Loucy (cell line): Measurements from ENCODE around the gene ZIC4.

Source experiments
- EZH2phosphoT487 ChIP-seq: fragments of 200-600 bp; IDR thresholded peaks from 2 replicates; pipeline ENCODE4 v1.6.1; 2018; ENCODE audit warnings: antibody characterized with exemption, mild to moderate bottlenecking, moderate library complexity, borderline replicate concordance
- TF ChIP-seq, protein P1 (sequence below): fragments of 200-600 bp; sonication (generic); conservative IDR thresholded peaks from 2 replicates; pipeline ENCODE4 v1.5.1; 2014; ENCODE audit warnings: mild to moderate bottlenecking, antibody characterized with exemption, low read length

DNA sequence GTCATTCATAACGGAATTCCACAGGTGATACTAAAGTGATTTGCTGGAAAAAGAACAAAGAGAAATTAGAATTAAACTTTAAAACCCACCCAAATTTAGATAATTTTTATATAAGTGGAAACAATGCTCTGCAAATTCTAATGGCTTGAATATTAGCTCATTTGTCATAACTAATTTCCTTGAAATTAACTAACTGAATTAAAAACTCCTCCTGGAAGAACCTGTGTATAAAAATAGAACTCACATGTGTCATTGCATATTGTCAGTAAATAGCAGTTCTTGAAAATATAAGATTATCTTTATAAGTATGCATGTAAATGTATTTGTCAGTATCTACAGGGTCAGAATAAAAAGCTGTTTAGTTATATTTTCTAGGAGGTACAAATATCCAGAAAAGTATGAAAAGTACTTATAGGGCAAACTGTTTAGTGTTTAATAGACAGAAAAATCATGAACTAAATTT is 19.1 kb upstream of the ZIC4 start:
- TF ChIP-seq, protein P1, sequence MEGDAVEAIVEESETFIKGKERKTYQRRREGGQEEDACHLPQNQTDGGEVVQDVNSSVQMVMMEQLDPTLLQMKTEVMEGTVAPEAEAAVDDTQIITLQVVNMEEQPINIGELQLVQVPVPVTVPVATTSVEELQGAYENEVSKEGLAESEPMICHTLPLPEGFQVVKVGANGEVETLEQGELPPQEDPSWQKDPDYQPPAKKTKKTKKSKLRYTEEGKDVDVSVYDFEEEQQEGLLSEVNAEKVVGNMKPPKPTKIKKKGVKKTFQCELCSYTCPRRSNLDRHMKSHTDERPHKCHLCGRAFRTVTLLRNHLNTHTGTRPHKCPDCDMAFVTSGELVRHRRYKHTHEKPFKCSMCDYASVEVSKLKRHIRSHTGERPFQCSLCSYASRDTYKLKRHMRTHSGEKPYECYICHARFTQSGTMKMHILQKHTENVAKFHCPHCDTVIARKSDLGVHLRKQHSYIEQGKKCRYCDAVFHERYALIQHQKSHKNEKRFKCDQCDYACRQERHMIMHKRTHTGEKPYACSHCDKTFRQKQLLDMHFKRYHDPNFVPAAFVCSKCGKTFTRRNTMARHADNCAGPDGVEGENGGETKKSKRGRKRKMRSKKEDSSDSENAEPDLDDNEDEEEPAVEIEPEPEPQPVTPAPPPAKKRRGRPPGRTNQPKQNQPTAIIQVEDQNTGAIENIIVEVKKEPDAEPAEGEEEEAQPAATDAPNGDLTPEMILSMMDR: no peak
- no peak for TF ChIP-seq EZH2phosphoT487
